GM19193 (cell line): Measurements from ENCODE around the gene RAB30.

Source experiments
- POLR2A ChIP-seq: IDR thresholded peaks from 4 replicates; pipeline ENCODE4 v1.6.1; 2011; ENCODE audit not compliant: insufficient read depth, insufficient read length; ENCODE audit errors: extremely low read depth

The RAB30 gene

GRCh38 chr11:83071567-83072349 lies at the start of gene RAB30:
RAB30 (minus strand) TSS chr11:83071897; CDS start chr11:82997316, 74,581 bp downstream.
- peak; percentile 92 for TF ChIP-seq POLR2A

GRCh38 chr11:83120327-83120726 lies 48.6 kb upstream of the RAB30 start:
- TF ChIP-seq POLR2A: no peak

GRCh38 chr11:83119216-83119615 lies 47.5 kb upstream of the RAB30 start:
- no peak for TF ChIP-seq POLR2A

- TF ChIP-seq POLR2A: no peak
Measured at GRCh38 chr11:83118814-83119213, 47.1 kb upstream of the RAB30 start.

GRCh38 chr11:83116015-83116641 lies 44.4 kb upstream of the RAB30 start:
- no peak for TF ChIP-seq POLR2A

- no peak for TF ChIP-seq POLR2A
Measured at GRCh38 chr11:83115551-83115950, 43.9 kb upstream of the RAB30 start.

- TF ChIP-seq POLR2A: no peak
Measured at GRCh38 chr11:83115026-83115425, 43.3 kb upstream of the RAB30 start.

- no peak for TF ChIP-seq POLR2A
Measured at GRCh38 chr11:83112886-83113285, 41.2 kb upstream of the RAB30 start.

- no peak for TF ChIP-seq POLR2A
Measured at GRCh38 chr11:83105168-83105567, 33.5 kb upstream of the RAB30 start.

GRCh38 chr11:83102834-83103233 lies 31.1 kb upstream of the RAB30 start:
- no peak for TF ChIP-seq POLR2A

GRCh38 chr11:83097429-83098075 lies 25.9 kb upstream of the RAB30 start:
- TF ChIP-seq POLR2A: no peak

GRCh38 chr11:83093634-83094033 lies 21.9 kb upstream of the RAB30 start:
- TF ChIP-seq POLR2A: no peak

- no peak for TF ChIP-seq POLR2A
Measured at GRCh38 chr11:83092488-83093384, 21.0 kb upstream of the RAB30 start.

GRCh38 chr11:83088965-83089364 lies 17.3 kb upstream of the RAB30 start:
- TF ChIP-seq POLR2A: no peak

GRCh38 chr11:83087035-83087434 lies 15.3 kb upstream of the RAB30 start:
- no peak for TF ChIP-seq POLR2A

- TF ChIP-seq POLR2A: no peak
Measured at GRCh38 chr11:83079820-83080219, 8.1 kb upstream of the RAB30 start.

- TF ChIP-seq POLR2A: no peak
Measured at GRCh38 chr11:83078269-83078668, 6.6 kb upstream of the RAB30 start.
